HepG2 (cell line): ENCODE measurements around the gene CBFA2T2. TPM values are rescaled to one million over a fixed set of nuclear protein-coding genes. Genes with fewer than 3 reads are reported as not detected.
A peak's percentile ranks its signal among the peaks of the same experiment; 100 is the strongest.

ENCODE experiments used
- KLF16 ChIP-seq, 2 experiments: sonication (generic) in 1 of 2; formaldehyde crosslinking in 1 of 2; IDR thresholded peaks; 2 replicates each; pipeline versions ENCODE4 v1.6.1 to v1.8.0; 2016 to 2023; ENCODE audit warnings: missing genetic modification reagents in 2 of 2, missing compliant biosample characterization in 1 of 2
- TCF12 ChIP-seq, 2 experiments: fragments of 450-650 bp in 1 of 2; sonication (generic) in 1 of 2; formaldehyde crosslinking in 1 of 2; IDR thresholded peaks; 2 replicates each; pipeline versions ENCODE4 v1.6.1 to v1.8.0; 2017 to 2022; ENCODE audit warnings: antibody characterized with exemption in 1 of 2, mild to moderate bottlenecking in 1 of 2, missing genetic modification reagents in 1 of 2, moderate library complexity in 1 of 2
- U2AF2 ChIP-seq: fragments of 200-400 bp; formaldehyde crosslinking; IDR thresholded peaks from 2 replicates; pipeline ENCODE4 v1.6.1; 2017; ENCODE audit warnings: low read depth, mild to moderate bottlenecking, low read length
- polyA plus RNA-seq, 8 experiments: library from polyadenylated mRNA; depleted of rRNA in 3 of 8; stranded (reverse) in 7 of 8; unstranded in 1 of 8; fragments of >200 nt; fragmentation: Illumina TruSeq in 4 of 8; extraction: Trizol in 4 of 8; gene quantifications; 2 replicates each; pipeline versions ENCODE4 v1.2.1 to v1.2.3, GENCODE V29; 2011 to 2016; ENCODE audit warnings: low read depth in 4 of 8, missing spikeins in 1 of 8, mixed read lengths in 1 of 8; ENCODE audit not compliant: insufficient read depth in 1 of 8
- total RNA-seq, 5 experiments: library from RNA; depleted of rRNA; stranded (reverse); fragments of >200 nt; fragmentation: Illumina TruSeq; extraction: Trizol; gene quantifications; 2 replicates each; pipeline ENCODE4 v1.2.3, GENCODE V29; 2016; ENCODE audit warnings: low read depth in 1 of 5
- TF ChIP-seq, protein P1 (sequence below): sonication (generic); formaldehyde crosslinking; IDR thresholded peaks from 2 replicates; pipeline ENCODE4 v1.4.0; 2020; ENCODE audit warnings: missing genetic modification reagents, borderline replicate concordance
- TF ChIP-seq, protein P2 (sequence below): IDR thresholded peaks from 2 replicates; pipeline ENCODE4 v1.6.1; 2016; ENCODE audit warnings: mild to moderate bottlenecking
- TF ChIP-seq, protein P3 (sequence below): sonication (generic); formaldehyde crosslinking; IDR thresholded peaks from 2 replicates; pipeline ENCODE4 v1.4.0; 2020; ENCODE audit warnings: missing genetic modification reagents
- TF ChIP-seq, protein P4 (sequence below): sonication (generic); formaldehyde crosslinking; IDR thresholded peaks from 2 replicates; pipeline ENCODE4 v1.8.0; 2022; ENCODE audit warnings: missing genetic modification reagents, mild to moderate bottlenecking, moderate library complexity, borderline replicate concordance

Gene CBFA2T2
- total and polyA plus RNA-seq, 2 of the 13 experiments (the other 11 are each of a cell fraction or from before 2014, with no cell fraction given): 6.3 to 21.2 TPM

DNA sequence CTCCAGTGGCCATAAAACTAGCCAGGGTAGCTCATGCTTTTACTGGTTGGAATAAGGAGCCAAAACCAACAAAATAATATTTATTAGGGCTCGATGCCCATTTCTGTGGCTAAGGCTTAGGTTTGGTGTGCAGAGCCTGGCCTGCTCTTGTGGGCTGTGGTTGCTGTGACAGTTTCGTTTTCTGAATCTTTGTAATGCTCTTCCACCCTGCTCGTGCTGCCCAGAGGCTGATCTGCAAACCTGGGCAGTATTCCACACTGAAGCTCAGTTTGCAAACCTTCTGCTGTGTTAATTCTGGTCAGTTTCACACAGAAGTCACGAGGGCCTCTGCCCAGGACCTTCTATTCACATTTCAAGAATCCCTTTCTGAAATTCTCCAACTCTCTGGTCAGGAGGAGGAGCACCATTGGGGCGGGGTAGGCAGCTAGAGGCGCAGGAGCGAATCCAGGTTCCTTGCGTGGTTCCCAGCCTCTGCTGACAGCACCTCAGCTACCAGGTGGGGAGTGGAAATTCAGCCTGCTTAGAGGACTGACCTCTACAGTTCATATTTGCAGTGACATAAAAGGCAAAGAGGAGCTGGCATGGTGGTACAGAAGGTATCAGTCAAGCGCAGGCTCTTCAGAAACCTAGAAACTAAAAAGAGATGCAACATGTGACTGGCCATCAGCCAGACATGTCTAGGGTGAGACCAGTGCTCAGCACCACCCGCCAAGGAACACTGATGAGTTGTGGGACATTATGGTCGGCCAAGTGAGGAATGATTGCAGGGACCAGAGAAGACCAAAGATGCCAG, 157.9 kb downstream of the CBFA2T2 start (continued):
- TF ChIP-seq U2AF2: no peak
- TF ChIP-seq TCF12 (IDR thresholded peaks at IDR 0.05): no peak
- no peak for TF ChIP-seq TCF12 (CRISPR knock-in tag; IDR thresholded peaks at IDR 0.05)
- TF ChIP-seq, protein P1, sequence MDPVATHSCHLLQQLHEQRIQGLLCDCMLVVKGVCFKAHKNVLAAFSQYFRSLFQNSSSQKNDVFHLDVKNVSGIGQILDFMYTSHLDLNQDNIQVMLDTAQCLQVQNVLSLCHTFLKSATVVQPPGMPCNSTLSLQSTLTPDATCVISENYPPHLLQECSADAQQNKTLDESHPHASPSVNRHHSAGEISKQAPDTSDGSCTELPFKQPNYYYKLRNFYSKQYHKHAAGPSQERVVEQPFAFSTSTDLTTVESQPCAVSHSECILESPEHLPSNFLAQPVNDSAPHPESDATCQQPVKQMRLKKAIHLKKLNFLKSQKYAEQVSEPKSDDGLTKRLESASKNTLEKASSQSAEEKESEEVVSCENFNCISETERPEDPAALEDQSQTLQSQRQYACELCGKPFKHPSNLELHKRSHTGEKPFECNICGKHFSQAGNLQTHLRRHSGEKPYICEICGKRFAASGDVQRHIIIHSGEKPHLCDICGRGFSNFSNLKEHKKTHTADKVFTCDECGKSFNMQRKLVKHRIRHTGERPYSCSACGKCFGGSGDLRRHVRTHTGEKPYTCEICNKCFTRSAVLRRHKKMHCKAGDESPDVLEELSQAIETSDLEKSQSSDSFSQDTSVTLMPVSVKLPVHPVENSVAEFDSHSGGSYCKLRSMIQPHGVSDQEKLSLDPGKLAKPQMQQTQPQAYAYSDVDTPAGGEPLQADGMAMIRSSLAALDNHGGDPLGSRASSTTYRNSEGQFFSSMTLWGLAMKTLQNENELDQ (CRISPR knock-in tag): no peak
- TF ChIP-seq KLF16 (CRISPR knock-in tag; IDR thresholded peaks at IDR 0.05): no peak
- TF ChIP-seq, protein P2, sequence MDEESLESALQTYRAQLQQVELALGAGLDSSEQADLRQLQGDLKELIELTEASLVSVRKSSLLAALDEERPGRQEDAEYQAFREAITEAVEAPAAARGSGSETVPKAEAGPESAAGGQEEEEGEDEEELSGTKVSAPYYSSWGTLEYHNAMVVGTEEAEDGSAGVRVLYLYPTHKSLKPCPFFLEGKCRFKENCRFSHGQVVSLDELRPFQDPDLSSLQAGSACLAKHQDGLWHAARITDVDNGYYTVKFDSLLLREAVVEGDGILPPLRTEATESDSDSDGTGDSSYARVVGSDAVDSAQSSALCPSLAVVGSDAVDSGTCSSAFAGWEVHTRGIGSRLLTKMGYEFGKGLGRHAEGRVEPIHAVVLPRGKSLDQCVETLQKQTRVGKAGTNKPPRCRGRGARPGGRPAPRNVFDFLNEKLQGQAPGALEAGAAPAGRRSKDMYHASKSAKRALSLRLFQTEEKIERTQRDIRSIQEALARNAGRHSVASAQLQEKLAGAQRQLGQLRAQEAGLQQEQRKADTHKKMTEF (CRISPR knock-in tag): no peak
- TF ChIP-seq, protein P3, sequence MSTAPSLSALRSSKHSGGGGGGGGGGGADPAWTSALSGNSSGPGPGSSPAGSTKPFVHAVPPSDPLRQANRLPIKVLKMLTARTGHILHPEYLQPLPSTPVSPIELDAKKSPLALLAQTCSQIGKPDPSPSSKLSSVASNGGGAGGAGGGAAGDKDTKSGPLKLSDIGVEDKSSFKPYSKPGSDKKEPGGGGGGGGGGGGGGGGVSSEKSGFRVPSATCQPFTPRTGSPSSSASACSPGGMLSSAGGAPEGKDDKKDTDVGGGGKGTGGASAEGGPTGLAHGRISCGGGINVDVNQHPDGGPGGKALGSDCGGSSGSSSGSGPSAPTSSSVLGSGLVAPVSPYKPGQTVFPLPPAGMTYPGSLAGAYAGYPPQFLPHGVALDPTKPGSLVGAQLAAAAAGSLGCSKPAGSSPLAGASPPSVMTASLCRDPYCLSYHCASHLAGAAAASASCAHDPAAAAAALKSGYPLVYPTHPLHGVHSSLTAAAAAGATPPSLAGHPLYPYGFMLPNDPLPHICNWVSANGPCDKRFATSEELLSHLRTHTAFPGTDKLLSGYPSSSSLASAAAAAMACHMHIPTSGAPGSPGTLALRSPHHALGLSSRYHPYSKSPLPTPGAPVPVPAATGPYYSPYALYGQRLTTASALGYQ (CRISPR knock-in tag): no peak
- TF ChIP-seq, protein P4, sequence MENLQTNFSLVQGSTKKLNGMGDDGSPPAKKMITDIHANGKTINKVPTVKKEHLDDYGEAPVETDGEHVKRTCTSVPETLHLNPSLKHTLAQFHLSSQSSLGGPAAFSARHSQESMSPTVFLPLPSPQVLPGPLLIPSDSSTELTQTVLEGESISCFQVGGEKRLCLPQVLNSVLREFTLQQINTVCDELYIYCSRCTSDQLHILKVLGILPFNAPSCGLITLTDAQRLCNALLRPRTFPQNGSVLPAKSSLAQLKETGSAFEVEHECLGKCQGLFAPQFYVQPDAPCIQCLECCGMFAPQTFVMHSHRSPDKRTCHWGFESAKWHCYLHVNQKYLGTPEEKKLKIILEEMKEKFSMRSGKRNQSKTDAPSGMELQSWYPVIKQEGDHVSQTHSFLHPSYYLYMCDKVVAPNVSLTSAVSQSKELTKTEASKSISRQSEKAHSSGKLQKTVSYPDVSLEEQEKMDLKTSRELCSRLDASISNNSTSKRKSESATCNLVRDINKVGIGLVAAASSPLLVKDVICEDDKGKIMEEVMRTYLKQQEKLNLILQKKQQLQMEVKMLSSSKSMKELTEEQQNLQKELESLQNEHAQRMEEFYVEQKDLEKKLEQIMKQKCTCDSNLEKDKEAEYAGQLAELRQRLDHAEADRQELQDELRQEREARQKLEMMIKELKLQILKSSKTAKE (CRISPR knock-in tag): 0 out of 2 replicates have a peak, but pooled peaks have one; percentile 24
